HPDE6-E6E7 (cell line): ENCODE results near the gene PDSS2.

ENCODE experiments used
- DNase-seq: peaks from one replicate; pipeline ENCODE4 v3.0.0; 2011; ENCODE audit warnings: missing footprints; ENCODE audit errors: extremely low spot score

Gene PDSS2

DNA sequence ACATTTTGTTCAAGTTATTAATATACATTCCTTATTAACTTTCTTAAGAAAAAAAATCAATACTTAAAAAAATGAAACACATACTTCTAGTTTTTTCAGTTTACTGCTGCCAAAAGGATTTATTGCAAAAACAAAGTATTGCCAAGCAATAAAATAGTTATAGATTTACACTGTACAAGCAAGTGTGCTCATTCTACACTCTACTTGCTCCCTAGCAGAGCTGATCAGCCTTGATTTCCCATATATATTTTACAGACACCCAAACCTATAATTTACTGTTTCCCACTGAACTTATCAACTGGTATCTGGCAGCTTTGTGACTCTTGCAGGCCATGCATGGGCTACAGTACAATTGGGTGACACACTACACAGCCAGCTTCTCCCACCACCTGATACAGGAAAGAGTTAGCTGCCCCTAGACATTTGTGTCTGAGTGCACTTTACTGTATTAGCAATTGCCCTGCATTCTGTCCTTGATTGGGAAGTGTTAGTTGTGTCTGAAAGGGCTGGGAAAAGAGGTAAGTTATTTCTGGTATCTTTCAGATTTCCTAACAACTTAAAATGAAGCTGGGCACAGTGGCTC lies 188.1 kb downstream of the PDSS2 start:
- DNase-seq: no peak

DNA sequence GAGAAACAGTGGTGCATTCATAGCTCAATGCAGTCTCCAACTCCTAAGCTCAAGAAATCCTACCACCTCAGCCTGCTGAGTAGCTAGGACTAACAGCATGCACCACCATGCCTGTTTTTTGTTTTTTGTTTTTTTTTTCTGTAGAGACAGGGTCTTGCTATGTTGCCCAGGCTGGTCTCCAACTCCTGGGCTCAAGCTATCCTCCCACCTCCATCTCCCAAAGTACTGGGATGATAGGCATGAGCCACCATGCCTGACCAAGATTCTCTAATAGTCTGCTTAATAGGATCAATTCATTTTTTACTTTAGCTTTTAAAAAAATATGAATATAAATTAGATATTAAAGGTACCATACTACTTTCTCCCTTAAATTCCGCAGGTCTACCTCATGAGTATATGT lies 191.7 kb downstream of the PDSS2 start:
- no peak for DNase-seq

DNA sequence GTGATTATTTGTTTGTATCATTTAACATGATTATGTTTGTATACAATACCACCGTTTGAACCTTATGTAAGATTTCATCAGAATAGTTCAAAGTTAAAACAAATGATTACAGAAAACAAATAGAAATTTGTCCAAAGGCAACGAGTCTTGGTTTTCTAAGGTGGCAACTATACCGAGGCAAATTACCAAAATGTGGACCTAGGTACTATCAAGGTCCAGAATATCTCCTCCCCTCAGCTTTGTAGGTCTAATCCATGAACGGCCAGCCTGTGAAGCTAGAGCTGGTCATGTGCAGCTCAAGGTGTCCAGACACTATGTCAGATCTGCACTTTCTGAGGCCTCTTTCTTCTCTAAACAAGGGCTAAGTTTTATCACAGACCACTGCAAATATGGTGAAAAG lies 192.4 kb downstream of the PDSS2 start:
- no peak for DNase-seq

DNA sequence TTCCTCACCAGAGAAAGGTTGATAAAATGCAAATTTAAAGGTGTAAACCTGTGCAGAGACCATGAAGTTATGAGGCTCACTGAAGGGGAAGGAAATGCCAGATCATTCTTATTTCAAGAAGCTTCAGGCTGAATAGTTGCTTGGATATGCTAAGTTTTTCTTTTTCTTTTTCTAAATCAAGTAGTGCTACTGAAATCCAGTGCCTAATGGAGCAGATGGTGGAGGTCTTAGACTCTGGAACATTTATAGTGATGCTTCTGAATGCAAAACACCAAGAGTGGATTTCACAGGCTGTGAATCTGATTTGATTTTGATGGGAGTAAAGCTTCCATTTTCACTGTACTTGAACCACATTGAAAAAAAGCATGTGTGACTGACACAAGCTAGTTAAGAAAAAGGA lies 192.8 kb downstream of the PDSS2 start:
- DNase-seq: no peak

DNA sequence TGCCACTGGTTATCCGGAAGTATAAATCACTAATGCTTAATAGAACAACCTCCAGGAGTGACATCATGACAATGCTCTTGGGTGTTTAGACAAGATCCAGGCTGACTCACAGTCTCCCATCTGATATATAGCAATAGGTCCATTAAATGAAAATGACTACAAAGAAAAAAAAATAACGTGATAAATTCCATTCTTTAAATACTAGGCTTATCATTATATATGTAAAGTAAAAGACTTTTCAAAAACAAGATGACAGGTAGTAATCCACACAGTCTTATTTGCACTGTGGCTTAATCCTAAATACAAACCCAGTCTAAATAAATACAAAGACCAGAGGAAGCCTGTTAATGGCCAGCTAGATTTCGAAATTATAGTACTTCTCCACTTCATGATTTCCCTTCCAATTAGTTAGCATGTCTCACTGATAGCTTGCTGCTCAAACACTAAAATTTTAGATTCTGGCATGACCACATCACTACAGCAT lies 195.0 kb downstream of the PDSS2 start:
- DNase-seq: peak; percentile 53

DNA sequence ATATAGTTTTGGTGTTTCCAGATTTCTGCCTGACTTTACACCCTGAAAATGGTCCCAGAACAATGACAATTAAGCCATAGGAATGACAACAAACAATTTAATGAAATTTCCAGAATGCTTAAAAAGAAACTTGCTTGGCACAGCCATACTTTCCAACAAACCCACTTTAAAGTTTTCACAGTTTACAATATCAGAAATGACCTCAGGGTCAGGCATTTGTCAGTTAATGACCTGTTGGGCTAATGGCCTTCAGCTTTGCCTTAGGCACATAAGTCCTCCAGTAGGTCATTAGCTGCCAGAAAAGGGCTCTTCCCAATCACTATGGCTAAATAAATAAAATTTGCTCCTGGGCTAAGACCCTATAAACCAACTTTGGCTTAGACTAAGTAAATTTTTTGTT lies 199.4 kb downstream of the PDSS2 start:
- DNase-seq: no peak

DNA sequence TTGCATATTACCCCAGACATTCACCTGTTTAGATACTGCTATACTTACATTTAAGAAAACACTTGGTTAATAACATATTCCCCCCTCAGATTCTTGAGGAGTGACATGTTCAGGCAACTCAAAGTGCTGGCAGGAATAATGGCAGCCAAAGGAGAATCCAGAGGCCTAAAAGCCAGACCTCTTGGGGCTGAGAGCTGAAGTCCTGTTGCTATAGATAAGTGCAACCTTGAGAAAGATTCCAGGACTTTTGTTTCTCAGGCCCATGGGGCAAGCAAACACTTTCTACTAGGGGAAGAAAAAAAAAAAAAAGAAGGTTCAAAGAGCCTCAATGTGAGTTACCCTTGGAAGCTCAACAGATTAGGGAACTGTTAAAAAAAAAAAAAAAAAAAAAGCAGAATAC lies 211.2 kb downstream of the PDSS2 start:
- DNase-seq: no peak

DNA sequence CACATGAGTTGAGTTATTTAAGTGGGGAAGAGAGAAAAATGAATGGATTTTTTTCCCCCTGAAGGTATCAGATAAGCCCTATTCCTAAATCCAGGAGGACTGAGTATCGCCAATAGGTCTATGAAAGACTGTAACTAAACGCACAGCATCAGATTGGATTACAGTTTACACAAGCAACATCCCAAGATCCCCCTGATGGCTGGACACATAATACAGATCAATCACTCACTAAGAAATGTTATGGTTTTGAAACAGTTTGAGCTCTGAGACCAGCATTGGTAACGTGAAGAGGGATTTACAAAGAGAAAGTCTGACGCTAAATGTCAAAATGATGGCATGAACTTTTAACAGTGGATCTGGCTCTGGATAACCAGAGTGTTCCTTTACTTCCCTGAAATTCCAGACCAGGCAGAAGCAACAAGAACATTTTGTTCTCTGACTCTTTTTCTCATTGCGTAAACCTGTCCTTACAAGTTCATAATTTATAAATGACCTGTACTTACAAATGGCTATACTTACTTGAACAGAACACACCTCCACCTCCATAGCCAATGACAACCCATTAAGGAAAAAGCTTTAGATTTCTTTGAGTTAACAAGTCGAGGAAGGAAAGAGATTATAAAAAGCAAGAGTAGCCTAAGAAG lies 212.3 kb downstream of the PDSS2 start:
- DNase-seq: peak; percentile 6

DNA sequence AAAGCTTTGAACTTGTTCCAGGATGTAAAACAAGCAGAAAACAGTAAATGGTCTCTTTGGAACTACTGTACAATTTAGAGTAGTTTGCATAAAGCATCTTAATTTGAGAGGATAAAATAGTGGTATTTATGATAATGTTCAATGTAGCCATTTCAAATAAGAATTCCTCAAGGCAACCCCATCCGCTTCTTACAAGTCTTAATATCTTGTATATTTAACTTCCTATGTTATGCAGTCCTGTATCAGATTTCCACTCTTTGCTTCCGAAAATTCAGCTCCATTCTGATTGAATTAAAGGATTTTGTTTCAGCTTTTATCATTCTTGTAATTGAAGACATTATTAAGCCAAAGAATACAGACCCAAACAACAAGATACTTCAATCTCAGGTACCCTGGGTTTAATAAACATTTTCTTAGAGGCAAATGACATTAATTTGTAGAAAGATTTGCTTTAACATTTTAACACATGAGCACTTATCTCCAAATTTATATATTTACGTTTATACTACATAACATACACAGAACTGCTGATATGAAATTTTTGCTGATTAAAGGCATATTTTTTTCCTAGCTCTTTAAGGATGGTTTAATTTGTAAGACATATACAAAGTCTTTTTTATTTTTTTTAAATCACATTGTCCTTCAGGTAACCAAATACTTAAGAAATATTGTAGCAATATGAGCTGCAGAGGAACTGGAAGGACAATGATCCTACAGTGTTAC lies 213.0 kb downstream of the PDSS2 start:
- no peak for DNase-seq

DNA sequence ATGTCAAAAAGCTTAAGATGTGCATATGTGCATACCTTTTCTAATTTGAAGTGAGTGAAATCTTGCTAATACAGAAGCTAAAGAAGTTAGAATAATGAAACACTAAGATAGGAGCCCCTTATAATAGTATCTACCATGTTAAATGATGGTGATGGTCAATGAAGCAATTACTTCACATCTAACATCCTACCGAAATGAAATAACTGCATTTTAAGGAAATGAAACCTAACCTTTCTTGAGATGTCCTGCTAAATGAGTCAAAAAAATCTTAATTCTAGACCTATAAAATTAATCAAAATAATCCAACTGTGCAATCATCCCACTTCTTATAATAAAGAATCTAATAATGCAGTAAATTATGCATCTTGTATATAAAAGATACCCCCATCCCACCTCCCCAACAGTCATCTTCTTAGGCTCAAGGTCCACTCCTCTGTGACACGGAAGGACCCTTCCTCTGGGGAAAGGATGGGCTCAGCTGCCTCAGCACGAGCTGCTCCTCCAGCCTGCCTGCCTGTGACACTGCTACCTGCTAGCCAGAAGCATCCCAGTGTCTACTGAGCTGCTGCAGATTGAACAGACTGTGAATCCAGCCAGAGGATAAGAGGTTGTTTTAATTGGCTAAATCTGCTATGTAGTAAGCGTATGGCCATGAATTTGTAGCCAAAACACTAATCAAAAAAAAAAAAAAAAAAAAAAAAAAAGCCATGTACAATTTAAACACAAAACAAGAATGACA lies 214.5 kb downstream of the PDSS2 start:
- DNase-seq: no peak

DNA sequence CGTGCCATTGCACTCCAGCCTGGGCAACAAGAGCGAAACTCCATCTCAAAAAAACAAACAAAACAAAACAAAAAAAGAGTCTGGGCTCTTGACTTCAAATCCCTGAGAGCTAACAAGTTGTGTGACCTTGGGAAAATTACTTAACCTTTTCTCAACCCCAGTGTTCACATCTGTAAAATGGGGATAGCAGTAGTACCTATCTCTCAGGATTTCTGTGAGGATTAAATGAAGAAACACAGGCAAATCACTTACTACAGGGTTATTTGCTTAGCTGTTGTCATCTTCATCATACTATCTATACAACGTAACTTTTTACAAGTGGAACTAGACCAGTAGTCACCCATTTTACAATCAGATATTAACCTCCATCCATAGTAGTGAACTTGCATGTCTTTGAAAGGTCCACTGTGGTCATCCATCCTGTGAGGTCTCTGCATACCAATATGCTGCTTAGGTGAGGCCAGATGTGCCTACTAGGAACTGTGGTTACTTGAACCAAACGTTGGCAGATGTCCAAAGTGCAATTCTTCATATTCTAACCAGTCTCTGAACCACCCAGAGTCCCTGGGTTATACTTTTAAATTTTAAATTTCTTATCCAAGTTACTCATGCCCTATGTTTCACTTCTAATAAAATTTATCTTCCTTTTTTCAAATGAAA lies 215.2 kb downstream of the PDSS2 start:
- DNase-seq: no peak

DNA sequence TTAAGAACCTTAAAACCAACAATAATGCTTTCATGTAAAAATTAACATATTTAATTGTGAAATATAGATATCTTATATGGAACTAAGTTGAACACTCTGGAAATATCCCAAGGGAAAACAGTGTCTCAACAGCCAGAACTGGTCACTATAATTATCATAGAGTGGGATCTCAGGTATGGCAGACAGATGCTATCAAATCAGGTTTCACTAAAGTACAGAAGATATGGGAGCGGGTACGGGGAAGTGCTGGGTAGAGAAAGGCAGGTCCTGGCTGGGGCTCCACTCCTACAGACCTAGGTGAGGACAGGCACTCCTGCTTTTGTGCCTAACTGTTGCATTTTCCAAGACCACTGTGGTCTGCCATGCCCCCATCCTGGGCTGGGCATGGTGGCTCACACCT lies 215.9 kb downstream of the PDSS2 start:
- no peak for DNase-seq

DNA sequence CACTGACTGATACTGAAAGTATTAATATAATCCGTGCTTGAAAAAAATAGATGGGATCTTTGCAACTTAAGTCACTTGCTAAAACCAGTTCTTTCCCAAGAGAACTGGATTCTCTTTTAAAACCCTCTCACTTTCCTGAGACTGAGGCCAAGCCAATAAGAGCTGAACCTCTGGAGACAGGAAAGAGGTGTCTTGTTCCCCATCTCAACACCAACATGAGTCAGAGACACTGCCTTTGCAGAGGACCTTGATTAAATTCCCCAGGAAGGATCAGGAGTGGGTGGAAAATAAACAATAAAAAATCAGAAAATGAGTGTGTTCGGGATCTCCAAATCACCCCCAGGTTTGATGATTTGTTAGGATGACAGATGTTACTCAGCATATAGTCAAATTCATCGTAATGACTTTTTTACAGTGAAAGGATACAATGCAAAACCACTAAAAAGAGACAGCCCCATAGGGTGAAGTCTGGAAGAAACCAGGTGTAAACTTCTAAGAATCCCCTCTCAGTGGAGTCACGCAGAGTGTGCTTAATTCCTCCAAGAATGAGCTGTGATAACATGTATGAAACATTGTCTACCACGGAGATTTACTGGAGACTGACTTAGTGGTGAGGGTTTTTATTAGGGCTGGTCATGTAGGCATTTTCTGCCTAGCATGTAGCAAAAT lies 221.2 kb downstream of the PDSS2 start:
- DNase-seq: no peak

DNA sequence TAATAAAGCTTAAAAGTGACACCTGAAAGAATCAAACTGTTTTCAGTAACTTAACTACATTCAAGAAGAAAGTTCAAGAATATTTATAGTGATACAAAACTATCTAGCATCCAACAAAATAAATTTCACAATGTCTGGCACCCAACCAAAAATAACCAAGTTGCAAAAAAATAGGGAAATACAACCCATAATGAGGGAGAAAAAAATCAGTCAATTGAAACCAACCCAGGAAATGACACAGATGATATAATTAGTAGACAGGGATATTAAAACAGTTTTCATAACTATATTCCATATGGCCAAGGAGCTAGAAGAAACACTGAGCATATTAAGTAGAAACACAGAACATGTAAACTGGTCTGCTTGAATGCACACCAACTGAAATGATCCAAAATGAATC lies 223.9 kb downstream of the PDSS2 start:
- no peak for DNase-seq

DNA sequence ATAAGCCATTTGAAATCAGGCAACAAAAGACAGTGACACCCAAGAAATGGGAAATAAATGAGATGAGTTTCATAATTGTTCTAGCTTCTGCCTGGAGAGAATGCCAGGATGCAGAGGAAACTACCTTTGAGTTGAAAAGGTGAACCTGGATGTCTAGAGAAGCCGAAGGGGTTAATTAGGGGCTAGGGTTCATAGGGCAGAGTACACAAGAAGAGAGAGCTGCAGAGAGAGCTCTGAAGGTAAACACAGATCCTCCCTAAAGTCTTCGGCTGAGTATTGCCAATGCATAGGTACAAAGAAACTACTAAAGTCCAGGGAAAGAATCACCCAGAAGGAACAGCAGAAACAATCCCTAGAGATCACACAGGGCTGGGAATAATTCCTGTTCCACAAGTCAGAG lies 224.4 kb downstream of the PDSS2 start:
- DNase-seq: no peak

DNA sequence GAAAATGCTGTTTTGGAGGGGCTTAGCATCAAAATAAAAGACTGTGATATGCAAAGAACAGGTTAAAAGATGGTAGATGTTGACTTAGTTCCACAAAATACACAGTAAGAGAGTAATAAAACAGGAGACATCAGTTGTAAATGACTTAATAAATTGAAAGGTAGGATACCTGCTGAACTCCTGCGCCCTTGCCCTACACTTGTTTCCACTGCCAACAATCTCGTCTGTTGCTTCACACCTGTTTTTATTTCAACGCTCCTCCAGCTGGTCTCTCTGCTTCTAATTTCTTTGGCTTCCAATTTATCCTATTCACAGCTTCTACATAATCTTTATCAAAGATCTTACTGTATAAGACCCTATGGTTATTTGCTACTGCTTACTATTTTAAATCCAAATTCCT lies 228.1 kb downstream of the PDSS2 start:
- no peak for DNase-seq

DNA sequence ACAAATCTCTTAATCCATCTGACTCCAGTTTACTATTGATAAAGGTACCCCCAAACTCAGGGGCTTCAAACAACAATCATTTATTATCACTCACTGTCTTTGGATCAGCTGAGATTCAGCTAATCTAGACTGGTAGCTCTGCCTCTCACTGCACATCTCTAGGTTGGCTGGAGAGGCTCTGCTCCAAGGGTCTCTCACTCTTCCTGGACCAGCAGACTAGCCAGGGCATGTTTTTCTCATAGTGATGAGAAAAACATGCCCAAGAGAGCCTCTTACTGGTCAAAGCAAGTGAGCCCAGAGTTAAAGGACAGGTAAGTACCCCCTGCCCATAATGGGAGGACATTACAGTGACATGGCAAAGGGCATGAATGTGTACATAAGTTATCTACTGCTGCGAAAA lies 228.9 kb downstream of the PDSS2 start:
- no peak for DNase-seq

DNA sequence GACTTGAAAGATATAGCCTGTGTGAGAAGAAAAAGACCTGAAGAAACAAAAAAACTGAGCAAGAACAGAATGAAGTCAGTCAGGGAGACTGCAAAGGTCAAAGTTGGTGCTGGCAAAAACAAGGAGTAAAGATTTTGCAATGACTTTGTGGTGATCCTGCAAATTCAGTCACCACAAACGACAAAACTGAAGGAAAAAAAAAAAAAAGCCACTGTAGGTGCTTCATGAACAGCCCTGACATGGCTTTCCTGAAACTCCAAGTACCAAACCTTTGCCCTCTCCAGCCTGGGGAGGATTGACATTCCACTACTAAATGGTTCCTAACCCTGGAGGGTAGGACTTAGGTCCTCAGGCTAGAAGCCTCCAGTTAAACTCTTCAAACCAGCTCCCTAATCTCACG lies 229.3 kb downstream of the PDSS2 start:
- DNase-seq: no peak

DNA sequence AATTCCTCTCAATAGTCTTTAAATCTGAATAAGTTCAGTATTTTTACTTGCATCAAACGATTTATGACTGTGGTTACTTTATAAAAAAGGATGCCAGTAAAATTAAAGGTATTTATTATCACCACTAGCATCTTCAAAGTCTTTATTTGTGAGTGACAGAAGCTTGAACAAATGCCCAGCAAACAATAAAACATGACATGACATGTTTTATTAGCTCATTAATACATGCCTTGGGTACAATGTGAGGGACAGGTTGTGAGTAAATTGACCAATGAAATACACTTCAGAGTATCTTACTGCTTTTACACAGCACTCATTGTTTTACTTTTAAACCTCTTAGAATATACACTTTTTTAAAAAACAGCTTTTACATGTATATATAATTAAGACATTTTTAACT lies 230.6 kb downstream of the PDSS2 start:
- no peak for DNase-seq

DNA sequence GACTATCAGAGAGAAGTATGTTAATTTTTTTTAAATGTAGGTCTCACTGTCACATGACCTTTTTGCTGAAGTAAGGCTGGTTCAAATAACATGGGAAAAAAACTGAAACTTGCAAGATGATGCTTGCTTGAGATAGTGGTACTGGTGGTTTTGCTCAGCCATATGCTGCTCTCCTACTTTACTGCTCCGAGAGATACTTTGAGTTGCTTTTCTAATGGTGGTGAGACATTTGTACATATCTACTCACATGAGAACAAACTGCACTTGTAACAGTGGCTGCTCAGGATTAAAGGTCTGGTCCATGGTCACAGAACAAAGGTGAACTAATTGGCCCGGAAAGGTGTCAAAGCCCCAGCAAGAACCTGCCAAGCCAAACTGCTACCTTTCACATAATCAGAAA lies 237.8 kb downstream of the PDSS2 start:
- DNase-seq: no peak

DNA sequence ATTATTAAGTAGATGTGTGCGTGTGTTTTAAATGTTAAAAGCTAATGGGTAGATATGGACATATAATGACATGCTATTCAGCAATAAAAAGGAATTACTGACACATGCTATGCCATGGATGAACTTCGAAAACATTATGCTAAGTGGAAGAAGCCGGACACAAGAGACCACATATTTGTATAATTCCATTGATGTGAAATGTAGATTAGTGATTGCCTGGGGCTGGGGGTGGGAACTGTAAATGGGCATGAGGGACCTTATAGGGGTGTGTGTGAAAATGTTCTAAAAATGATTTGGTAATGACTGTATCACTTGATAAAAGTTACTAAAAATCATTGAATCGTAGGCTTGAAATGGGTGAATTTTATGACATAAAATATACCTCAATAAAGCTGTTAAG lies 239.5 kb downstream of the PDSS2 start:
- DNase-seq: no peak

DNA sequence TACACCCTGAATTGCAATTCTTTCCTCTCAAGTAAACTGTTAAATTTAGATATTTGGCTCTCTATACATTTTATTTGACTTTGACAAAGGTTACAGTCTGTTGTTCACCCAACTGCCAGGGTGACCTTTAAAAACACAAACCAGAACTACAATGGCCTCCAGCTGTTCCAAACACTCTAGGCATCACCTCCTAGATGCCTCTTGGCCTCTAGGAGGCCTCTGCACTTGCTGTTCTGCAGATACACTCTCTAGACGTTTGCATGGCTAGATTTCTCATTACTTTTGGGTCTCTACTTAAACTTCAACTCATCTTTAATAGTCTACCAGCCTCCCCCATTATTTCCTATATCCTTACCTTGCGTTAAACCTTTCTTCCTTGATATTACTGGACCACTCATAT lies 241.2 kb downstream of the PDSS2 start:
- no peak for DNase-seq
